HG02798 (cell line): ENCODE data around the gene ZBTB48.

Experiments
- ATAC-seq: cut with Tn5 transposase; IDR thresholded peaks from one replicate; pipeline ENCODE4 v1.9.1; 2021; ENCODE audit warnings: mild to moderate bottlenecking; ENCODE audit not compliant: unreplicated experiment, poor library complexity

Gene ZBTB48

DNA sequence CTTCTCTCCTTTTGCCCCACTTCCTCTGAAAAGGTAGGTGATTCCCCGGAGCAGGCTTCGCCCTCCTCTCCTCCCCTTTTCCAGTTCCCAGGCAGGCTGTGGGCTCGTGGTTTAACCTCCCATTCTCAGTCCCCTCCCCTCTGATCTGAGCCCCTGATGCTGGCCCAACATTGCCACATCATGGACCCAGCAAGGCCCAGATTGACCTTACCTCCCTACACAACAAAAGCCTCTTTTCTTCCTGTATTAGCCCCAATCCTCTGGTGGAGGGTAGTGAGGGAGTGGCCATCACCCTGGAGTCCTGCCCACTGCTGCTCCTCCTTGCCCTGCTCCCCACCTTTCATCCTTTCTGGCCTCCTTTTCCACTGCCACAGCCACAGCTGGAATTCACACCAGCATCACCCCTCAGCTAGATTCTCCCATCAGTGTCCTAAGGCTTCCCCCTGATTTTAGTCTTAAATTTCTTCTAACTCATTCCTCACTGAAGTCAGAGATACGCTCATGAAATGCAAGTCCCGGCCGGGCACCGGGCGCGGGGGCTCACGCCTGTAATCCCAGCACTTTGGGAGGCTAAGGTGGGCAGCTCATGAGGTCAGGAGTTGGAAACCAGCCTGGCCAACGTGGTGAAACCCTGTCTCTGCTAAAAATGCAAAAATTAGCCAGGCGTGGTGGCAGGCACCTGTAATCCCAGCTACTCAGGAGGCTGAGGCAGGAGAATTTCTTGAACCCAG is 7.0 kb upstream of the ZBTB48 start:
- ATAC-seq: no peak

DNA sequence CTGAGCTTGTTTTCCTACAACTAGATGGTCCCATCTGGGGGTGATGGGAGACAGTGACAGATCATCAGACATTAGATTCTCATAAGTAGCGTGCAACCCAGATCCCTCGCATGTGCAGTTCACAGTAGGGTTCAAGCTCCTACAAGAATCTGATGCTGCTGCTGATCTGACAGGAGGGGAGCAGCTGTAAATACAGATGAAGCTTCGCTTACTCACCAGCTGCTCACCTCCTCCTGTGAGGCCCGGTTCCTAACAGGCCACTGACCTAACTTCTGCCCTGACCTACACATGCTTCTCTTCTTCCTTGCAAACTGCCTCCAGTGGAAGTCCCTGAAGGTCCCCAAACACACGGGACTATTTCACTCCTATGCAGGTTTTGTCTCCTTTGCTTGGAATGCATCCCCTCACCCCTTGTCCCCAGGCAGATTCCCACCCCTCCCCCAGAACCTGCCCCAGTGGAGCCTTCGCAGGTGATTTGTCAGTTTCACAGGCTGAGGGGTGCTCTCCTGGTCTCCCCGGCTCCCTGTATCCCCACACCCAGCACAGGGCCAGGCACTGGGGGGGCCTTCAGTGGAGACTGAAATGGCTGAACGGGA is 5.7 kb upstream of the ZBTB48 start:
- no peak for ATAC-seq

DNA sequence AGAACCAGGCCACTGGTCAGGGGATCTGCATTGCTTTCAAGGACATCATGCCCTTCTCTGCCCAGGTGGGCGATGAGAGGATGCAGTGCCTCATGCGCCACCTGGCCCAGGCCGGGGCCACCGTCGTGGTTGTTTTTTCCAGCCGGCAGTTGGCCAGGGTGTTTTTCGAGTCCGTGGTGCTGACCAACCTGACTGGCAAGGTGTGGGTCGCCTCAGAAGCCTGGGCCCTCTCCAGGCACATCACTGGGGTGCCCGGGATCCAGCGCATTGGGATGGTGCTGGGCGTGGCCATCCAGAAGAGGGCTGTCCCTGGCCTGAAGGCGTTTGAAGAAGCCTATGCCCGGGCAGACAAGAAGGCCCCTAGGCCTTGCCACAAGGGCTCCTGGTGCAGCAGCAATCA is 5.0 kb upstream of the ZBTB48 start:
- no peak for ATAC-seq

DNA sequence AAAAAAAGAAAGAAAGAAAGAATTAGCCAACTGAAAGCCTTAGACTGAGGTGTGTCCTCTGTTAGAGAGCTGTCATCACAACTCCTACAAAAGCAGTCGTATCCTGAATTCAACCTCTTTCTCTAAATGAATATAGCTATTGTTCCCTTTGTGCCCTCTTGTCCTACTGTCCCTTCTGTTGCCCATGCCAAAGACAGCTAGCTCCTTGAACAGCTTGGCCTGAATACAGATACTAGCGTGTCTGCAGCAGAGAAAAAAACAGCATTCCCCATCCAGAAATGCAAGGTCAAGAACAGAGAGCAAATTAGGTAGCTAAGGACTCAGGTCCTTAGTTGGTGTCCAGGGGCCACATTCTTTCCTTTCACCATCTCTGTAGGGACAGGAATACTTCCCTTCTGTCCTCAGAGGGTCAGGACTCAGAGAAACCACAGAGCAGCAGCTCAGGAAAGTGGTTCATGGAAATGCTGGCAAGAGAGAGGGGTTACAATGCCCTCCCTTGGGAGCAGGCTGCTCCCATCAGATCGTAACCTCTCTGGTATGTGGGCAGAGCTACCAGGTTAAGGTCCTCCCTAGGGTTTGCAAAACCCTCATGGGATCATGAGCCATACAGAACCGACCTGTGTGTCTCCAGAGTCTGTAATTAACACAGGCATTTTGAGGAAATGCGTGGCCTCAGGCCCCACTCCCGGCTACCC is 1.8 kb upstream of the ZBTB48 start:
- ATAC-seq: no peak

DNA sequence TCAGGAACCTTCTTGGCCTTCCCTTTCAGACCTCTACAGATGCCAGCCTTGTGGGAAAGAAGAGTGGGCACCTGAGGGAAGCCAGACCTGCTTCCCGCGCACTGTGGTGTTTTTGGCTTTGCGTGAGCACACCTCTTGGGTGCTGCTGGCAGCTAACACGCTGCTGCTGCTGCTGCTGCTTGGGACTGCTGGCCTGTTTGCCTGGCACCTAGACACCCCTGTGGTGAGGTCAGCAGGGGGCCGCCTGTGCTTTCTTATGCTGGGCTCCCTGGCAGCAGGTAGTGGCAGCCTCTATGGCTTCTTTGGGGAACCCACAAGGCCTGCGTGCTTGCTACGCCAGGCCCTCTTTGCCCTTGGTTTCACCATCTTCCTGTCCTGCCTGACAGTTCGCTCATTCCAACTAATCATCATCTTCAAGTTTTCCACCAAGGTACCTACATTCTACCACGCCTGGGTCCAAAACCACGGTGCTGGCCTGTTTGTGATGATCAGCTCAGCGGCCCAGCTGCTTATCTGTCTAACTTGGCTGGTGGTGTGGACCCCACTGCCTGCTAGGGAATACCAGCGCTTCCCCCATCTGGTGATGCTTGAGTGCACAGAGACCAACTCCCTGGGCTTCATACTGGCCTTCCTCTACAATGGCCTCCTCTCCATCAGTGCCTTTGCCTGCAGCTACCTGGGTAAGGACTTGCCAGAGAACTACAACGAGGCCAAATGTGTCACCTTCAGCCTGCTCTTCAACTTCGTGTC is 995 bp upstream of the ZBTB48 start:
- ATAC-seq: no peak

DNA sequence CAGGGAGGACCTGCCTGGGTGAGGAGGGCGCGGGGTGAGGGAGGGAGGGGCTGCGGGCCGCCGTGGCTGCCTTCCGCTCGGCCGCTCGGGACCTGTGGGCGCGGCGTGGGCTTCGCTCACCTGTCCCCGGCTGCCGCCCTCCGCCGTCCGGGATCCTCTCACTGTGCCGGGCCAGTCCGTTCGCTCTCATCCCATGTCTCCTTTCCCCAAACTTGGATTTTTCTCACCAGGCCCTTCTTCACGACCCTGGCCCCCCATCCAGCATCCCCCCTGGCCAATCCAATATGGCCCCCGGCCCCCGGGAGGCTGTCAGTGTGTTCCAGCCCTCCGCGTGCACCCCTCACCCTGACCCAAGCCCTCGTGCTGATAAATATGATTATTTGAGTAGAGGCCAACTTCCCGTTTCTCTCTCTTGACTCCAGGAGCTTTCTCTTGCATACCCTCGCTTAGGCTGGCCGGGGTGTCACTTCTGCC is 362 bp downstream of the ZBTB48 start:
- ATAC-seq: no peak

DNA sequence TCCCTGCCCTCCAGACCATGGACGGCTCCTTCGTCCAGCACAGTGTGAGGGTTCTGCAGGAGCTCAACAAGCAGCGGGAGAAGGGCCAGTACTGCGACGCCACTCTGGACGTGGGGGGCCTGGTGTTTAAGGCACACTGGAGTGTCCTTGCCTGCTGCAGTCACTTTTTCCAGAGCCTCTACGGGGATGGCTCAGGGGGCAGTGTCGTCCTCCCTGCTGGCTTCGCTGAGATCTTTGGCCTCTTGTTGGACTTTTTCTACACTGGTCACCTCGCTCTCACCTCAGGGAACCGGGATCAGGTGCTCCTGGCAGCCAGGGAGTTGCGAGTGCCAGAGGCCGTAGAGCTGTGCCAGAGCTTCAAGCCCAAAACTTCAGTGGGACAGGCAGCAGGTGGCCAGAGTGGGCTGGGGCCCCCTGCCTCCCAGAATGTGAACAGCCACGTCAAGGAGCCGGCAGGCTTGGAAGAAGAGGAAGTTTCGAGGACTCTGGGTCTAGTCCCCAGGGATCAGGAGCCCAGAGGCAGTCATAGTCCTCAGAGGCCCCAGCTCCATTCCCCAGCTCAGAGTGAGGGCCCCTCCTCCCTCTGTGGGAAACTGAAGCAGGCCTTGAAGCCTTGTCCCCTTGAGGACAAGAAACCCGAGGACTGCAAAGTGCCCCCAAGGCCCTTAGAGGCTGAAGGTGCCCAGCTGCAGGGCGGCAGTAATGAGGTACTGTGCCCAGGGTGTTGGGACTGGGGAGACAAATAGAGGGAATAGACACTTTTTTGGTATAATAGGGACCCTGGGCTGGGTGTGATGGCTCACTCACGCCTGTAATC is 1.0 kb downstream of the ZBTB48 start:
- no peak for ATAC-seq

DNA sequence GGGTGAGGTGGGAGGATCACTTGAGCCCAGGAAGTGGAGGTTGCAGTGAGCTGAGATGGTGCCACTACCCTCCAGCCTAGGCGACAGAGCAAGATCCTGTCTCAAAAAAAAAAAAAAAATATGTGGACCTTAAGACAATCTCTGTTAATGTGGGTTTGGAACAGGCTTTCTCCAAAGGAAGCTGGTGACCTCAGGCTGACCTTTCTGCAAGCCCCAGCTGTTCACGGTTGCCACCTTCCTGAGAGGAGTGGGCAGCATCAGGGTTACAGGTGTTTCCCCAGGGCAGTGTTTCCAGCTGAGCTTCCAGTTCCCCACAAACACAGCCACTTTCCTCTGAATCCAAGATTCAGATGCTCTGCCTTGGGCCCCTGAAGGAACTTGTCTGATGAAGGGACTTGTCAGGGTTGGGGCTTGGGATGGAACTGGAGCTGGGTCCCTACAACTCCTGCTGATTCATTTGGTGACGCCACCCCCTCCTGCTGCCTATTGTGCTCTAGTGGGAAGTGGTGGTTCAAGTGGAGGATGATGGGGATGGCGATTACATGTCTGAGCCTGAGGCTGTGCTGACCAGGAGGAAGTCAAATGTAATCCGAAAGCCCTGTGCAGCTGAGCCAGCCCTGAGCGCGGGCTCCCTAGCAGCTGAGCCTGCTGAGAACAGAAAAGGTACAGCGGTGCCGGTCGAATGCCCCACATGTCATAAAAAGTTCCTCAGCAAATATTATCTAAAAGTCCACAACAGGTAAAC is 1.9 kb downstream of the ZBTB48 start:
- no peak for ATAC-seq

DNA sequence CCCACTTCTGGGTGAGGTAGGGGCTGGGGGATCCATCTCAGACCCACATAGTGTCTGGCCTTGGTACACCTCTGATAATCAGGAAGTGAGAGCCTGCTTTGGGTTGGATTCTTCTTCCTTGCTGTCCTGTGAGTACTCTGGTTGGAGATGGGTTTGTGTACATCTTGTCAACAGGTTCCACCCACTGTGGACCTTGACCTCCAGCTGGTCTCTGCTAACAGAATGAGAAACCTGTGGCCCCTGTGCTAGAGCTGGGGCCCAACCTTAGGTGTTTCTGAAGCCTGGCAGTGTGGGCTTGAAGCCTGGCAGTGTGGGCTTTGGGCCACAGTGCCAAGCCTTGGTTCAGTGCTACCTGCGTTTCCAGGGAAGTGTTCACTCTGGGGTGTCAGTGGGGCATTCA is 2.6 kb downstream of the ZBTB48 start:
- ATAC-seq: no peak

DNA sequence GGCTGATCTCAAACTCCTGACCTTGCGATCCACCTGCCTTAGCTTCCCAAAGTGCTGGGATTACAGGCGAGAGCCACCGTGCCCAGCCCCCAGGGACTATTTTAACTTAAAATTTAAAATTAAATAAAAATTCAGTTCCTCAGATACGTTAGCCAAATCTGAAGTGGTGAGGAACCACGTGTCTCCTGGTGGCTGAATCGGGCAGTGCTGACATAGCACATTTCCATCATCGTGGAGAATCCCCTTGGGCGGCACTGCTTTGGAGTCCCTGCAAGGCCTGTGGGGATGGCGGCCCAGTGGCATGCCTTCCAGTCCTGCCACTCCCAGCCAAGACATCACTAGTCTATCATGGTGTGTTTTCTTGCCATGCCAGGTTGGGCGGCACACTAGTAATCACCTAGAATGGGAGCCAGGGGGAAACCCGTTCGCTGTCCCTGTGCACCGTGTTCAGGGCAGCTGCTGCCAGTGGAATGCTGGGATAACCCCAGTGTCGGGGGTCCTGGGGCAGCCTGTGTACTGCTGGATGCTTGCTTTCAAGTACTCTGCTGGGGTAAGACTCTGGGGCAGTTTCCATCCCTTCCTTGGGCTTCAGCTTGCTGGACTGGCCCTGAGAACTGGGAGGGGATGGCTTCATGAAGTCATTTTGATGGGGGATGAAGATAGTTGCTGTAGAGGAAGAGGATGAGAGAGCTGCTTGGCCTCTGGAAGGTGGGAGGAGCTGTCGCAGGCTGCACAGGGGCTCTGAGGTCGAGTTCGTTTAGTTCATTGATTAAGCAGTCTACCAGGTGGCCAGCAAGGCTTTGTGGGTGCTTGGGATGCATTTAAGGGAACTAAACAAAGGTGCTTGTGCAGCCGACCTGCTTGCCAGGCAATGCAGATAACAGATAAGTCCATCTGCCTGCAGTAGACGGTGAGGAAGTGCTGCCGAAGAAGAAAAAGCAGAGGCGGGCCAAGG is 4.6 kb downstream of the ZBTB48 start:
- ATAC-seq: no peak

DNA sequence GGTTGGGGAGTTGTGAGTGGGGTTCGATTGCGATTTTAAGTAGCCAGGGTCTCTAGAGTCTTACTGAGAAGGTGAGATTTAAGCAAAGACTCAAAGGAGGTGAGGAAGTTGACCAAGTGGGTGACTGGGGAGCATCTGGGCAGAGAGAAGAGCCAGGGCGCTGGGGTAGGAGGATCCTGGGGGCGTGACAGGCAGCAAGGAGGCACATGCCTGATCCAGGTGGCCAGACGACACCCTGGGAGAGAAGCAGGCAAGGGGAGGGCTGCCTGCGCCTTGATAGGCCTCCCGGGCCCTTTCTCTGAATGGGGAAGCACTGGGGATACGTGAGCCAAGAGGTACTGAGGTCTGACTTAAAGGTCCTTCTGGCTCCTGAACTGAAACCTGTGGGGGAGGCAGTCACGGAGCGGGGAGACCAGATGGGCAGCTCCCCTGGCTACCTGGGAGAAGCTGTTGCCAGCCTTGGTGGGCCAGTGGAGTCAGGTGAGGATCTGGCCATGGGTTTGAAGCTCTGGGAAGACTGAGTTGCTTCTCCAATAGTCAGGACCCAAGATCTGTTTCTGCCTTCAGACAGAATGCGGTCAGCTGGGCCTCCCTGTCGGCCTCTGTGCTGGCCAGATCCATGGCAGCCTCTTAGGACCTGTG is 5.4 kb downstream of the ZBTB48 start:
- ATAC-seq: no peak

DNA sequence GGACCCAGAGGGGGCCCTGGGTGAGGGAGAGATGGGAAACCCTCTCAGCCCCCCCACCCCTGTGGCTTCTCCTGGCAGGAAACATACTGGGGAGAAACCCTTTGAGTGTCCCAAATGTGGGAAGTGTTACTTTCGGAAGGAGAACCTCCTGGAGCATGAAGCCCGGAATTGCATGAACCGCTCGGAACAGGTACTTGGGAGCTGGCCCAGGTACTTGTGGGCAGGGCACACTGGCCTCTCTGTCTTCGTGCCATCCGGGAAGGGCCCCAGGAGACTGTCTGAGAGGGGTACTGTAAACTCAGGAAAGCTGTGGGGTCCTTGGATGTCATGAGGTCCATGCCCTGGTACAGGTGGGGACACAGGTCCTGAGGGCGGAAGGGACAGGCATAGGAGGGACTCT is 6.0 kb downstream of the ZBTB48 start:
- ATAC-seq: no peak

DNA sequence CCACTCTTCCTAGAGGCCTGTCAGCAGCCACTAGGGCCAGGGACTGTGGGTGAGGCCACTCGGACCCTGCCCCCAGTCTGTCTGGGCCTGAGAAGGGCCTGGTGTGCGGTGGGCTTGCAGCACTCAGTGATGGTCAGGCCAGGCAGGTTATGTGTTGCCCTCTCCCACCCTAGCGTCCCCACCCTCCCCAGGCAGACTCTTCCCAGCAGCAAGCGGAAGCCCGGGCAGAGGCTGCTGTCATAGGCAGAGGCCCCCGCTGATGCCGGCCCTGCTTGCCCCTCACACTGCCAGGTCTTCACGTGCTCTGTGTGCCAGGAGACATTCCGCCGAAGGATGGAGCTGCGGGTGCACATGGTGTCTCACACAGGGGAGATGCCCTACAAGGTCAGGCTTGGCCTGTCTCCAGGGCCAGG is 6.6 kb downstream of the ZBTB48 start:
- ATAC-seq: no peak

DNA sequence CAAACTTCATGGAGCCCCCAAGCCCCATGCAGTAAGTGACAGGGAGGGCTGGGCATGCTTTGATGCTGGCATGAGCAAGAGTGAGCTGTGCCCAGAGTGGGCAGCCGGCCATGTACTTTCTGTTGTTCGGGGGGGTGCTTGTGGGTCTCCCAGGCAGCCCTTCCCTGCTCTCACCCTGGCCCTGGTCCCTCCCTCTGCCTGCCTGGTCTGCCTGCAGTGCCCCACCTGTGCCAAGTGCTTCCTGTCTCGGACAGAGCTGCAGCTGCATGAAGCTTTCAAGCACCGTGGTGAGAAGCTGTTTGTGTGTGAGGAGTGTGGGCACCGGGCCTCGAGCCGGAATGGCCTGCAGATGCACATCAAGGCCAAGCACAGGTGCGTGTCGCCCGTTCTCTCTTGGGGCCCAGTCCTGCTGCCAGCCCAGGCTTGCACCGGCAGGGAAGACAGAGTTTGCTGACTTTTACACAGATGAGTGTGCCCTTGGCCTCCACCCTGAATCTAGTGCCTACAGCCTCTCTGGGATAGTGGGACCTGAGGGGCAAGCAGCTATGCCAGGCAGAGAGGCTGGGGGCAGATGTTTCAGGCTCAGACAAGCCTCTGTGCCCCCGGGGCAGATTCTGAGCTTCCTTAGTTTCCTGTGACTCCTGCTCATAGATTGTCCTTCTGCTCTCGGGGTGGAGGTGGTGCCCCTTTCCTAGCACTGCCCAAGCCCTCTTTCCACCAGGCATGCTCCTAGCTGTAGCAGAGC is 7.6 kb downstream of the ZBTB48 start:
- no peak for ATAC-seq

DNA sequence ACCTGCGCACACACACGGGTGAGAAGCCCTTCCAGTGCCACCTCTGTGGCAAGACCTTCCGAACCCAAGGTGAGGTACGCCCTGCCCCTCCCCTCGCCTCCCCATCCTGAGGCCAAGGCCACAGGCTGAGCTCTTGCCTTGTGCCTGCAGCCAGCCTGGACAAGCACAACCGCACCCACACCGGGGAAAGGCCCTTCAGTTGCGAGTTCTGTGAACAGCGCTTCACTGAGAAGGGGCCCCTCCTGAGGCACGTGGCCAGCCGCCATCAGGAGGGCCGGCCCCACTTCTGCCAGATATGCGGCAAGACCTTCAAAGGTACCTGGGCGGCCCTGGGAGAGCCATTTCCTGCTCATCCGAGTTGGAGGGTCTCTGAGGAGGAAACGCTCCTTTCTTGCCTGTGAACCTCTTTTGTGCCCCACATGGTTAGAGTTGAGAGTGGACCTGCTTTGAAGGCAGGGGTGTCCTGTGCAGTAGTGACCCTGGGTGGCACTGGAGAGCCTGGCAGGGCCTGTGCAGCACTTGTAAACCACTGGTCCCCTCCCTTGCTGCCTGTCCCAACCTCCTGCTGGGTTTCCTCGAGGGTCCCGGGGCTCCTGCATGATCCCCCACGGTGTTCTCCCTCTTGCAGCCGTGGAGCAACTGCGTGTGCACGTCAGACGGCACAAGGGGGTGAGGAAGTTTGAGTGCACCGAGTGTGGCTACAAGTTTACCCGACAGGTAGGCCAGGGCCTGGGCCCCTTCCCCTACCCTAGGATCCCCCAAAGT is 8.5 kb downstream of the ZBTB48 start:
- ATAC-seq: no peak

DNA sequence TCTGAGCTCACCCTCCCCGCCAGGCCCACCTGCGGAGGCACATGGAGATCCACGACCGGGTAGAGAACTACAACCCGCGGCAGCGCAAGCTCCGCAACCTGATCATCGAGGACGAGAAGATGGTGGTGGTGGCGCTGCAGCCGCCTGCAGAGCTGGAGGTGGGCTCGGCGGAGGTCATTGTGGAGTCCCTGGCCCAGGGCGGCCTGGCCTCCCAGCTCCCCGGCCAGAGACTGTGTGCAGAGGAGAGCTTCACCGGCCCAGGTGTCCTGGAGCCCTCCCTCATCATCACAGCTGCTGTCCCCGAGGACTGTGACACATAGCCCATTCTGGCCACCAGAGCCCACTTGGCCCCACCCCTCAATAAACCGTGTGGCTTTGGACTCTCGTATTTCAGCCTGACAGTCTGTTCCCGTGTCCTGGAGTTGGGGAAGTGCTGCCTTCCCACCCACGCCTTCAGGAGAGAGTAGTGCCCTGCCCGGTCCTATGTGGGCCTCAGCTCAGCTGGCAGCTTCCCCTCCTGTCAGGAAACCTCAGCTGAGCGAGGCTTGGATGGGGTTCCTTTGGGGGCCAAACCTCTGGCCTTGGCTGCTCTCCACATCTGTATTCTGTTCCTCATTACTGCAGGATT is 9.2 kb downstream of the ZBTB48 start:
- ATAC-seq: no peak
